ENCODE data around the gene CISH.

DNA sequence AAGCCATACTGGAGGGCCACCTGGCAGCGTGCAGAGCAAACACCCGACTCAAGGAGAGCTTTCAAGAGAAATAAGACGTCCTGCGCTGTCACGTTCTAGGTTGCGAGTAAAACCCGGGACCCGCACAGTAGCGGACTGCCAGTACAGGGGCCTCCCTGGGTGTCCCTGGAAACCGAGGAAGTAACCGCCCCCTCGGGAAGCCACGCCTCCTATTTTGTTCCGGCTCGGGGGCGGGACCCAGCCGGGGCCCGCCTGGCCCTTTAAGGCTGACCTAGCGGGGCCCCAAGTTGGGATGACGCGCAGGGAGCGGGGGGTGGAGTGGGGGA is 5.2 kb upstream of the CISH start:
- TF ChIP-seq CREM (IDR thresholded peaks at IDR 0.05; ENCODE audit: low read depth) (peak; percentile 84), TBL1XR1 (IDR thresholded peaks at IDR 0.05; ENCODE audit: low read length in 2 of 2) (no peak), JUND (IDR thresholded peaks at IDR 0.05; ENCODE audit: borderline replicate concordance, low read depth, low read length) (peak; percentile 62), JUND (tag; IDR thresholded peaks at IDR 0.05; ENCODE audit: borderline replicate concordance, low read depth, low read length) (no peak), SIX5 (IDR thresholded peaks at IDR 0.05; ENCODE audit: borderline replicate concordance in 1 of 2, insufficient read depth in 1 of 2, low read depth in 1 of 2, low read length in 2 of 2) (no peak), CHD2 (IDR thresholded peaks at IDR 0.05; ENCODE audit: low read depth, low read length) (no peak), CEBPB (tag; IDR thresholded peaks at IDR 0.05) (no peak)
- TF ChIP-seq, protein P1, sequence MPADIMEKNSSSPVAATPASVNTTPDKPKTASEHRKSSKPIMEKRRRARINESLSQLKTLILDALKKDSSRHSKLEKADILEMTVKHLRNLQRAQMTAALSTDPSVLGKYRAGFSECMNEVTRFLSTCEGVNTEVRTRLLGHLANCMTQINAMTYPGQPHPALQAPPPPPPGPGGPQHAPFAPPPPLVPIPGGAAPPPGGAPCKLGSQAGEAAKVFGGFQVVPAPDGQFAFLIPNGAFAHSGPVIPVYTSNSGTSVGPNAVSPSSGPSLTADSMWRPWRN (IDR thresholded peaks at IDR 0.05; ENCODE audit: low read depth) = no peak
- TF ChIP-seq, protein P2, sequence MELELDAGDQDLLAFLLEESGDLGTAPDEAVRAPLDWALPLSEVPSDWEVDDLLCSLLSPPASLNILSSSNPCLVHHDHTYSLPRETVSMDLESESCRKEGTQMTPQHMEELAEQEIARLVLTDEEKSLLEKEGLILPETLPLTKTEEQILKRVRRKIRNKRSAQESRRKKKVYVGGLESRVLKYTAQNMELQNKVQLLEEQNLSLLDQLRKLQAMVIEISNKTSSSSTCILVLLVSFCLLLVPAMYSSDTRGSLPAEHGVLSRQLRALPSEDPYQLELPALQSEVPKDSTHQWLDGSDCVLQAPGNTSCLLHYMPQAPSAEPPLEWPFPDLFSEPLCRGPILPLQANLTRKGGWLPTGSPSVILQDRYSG (tag; conservative IDR thresholded peaks at IDR 0.05; ENCODE audit: low read depth) = no peak
- TF ChIP-seq, protein P3, sequence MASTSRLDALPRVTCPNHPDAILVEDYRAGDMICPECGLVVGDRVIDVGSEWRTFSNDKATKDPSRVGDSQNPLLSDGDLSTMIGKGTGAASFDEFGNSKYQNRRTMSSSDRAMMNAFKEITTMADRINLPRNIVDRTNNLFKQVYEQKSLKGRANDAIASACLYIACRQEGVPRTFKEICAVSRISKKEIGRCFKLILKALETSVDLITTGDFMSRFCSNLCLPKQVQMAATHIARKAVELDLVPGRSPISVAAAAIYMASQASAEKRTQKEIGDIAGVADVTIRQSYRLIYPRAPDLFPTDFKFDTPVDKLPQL (IDR thresholded peaks at IDR 0.05; ENCODE audit: extremely low read depth, insufficient read length) = no peak
- TF ChIP-seq, protein P4, sequence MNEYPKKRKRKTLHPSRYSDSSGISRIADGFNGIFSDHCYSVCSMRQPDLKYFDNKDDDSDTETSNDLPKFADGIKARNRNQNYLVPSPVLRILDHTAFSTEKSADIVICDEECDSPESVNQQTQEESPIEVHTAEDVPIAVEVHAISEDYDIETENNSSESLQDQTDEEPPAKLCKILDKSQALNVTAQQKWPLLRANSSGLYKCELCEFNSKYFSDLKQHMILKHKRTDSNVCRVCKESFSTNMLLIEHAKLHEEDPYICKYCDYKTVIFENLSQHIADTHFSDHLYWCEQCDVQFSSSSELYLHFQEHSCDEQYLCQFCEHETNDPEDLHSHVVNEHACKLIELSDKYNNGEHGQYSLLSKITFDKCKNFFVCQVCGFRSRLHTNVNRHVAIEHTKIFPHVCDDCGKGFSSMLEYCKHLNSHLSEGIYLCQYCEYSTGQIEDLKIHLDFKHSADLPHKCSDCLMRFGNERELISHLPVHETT (CRISPR knock-in tag; conservative IDR thresholded peaks at IDR 0.05 in 1 of 2, IDR thresholded peaks at IDR 0.05 in 1 of 2) = no peak
- TF ChIP-seq, protein P5, sequence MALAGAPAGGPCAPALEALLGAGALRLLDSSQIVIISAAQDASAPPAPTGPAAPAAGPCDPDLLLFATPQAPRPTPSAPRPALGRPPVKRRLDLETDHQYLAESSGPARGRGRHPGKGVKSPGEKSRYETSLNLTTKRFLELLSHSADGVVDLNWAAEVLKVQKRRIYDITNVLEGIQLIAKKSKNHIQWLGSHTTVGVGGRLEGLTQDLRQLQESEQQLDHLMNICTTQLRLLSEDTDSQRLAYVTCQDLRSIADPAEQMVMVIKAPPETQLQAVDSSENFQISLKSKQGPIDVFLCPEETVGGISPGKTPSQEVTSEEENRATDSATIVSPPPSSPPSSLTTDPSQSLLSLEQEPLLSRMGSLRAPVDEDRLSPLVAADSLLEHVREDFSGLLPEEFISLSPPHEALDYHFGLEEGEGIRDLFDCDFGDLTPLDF (CRISPR knock-in tag; IDR thresholded peaks at IDR 0.05) = no peak

All from K562 (cell line).